GM04503 (cell line): Measurements from ENCODE around the gene PTPN3.
"Not testable (repeated sequence)": the region's sequence is repeated elsewhere in the genome, so short reads cannot be mapped to it uniquely, and the experiment has no call there.

Source experiments
- DNase-seq: peaks from one replicate; pipeline ENCODE4 v3.0.0-alpha.2; 2012; ENCODE audit warnings: low read depth

PTPN3 gene

DNA sequence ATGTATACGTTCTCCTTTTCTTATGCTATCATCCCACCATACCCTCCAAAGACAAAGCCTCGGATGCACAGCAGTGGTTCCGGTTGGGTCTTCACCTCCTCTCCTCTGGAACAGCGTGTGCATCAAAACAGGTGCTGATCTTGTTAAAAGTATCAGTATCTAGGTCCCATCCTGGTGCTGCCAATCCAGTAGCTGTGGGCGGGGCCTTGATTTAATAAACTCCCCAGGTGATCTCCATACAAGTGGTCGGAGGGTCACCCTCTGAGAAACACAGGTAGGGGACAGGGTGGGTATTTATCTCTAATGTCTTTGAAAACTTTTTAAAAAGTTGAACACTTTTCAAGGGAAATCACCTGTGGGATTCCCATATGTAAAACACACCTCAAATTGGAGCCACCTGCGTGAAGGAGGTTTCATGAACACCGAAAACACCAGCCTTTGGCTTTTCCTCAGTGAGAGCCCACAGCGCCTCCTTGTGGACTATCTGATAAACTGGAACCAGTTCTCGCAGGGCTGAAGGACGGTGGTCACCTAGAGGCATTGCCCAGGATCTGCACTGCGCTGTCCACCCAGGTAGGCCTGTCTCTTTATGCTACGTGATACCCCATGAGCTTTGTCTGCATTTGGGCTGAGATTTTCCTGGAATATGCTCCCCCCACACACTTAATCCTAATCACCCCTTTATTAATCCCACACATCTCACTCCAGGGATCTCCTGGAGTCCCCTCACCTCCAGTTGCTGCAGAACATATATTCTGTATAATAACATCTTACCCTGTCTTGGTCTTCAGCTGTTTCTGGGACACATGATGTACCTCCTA lies 96.7 kb downstream of the PTPN3 start:
- no peak for DNase-seq

DNA sequence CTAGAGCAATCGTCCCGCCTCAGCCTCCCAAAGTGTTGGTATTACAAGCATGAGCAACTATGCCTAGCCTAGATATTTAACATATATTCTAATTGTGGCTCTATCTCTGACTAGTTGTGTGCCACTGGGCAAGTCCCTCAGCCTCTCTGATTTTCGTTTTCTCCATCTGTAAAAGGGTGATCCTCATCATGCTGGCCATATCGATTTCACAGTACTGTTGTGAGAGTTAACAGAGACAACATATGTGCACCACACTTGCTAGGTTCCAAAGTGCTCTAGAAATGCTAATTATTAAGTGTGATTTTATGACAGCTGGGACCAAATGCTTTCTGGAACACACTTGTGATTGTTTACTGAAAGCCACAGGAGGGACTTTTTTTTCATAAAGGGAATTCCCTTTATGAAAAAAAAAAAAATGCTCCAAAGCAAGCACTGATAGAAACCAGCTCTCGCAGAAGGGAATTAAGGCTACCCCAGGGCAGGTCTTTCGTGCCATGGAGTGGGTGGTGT lies 98.8 kb downstream of the PTPN3 start:
- no peak for DNase-seq

DNA sequence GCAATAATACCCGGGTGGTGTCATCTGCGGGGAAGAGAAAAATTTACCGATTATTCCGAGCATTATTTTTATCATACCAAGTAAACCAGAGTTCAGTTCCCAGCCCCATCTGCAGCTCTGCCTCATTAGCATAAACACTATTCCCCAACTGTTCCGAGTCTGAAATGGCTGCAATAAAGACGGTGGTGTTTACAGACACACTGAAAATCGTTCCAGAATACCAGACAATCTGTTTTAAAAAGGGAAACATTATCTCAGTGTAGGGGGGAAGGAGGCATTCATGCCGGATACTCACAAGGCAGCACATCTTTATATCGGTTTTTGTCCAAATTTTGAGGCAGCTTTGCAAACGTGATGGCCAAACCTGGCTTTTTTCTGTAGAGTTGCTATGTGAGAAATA lies 106.9 kb downstream of the PTPN3 start:
- DNase-seq = no peak

GRCh38 chr9:109387856-109388255 lies 110.3 kb downstream of the PTPN3 start:
- no peak for DNase-seq

GRCh38 chr9:109387206-109387605 lies 110.9 kb downstream of the PTPN3 start:
- DNase-seq = no peak

DNA sequence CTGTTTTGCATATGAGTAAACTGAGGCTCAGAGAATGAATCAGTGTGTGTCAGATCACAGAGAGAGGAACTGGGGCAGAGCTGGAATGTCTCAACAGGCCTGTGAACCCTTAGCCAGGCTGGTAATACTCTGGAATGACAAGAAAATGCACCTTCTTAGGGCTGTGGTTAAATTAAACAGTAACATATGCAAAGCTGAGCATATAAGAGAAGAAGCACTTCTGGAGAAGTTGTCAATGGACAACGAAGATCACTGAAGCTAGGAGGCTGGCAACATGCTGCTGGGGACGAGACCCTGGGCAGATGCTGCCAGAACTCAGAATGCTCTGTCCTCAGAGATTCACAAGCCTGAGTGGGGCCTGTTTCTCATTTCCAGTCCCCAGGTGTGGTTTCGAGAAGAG lies 112.6 kb downstream of the PTPN3 start:
- DNase-seq = no peak

GRCh38 chr9:109383947-109384346 lies 114.2 kb downstream of the PTPN3 start:
- DNase-seq = no peak

DNA sequence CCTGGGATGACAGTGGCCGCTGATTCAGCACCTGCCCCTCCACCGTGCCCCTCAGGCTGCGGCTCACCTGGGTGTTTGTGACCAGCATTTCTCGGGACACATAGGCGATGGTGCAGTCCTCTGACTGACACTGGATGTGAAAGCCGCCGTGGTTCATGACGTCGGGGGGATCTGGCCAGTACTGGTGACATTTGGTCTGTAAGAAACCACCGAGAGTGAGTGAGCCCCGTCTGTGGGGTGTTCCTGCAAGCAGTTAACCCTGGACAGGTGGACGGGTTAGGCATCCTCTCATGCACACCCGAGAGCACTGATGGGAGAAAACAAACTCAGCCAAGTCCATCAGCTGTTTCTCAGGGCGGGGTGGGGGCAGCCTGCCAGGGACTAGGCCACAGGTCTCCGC lies 114.8 kb downstream of the PTPN3 start:
- DNase-seq = no peak

DNA sequence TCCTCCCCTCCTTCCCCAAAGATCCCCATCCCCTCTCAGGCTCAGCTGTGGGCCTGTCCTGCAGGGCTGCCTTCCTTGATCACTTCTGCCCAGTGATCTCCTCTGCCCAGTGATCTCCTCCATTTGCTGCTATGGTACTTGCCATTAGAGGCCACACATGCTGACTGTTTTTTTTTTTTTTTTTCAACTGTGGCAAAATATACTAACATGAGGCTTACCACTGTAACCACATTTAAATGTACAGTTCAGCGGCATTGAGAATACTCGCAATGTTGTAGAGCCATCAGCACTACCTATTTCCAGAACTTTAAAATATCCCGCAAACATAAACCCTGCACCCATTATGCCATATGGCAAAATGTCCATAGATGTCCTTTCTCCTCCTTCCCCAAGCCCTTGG lies 115.5 kb downstream of the PTPN3 start:
- DNase-seq = no peak

DNA sequence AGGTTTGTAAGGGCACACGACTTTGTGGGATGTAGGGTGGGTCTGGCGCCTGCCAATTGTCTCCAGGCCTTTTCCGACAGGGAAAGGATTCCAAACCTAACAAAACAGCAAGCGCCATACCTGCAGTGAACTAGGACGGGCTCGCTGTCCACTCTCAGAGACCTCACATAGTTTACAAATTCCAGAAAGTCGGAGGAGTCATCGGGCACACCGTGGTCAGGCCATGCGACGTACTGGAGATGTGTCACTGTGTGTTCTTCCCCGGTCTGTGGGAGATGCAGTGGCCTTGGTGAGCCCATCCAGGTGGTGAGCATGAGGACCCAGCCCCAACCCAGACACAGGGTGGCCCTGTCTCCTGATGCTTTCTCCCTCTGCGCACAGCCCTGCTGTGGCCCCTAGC lies 115.9 kb downstream of the PTPN3 start:
- DNase-seq = no peak

- DNase-seq = no peak
Observed at GRCh38 chr9:109381011-109381729, 116.9 kb downstream of the PTPN3 start.

GRCh38 chr9:109379513-109379912 lies 118.6 kb downstream of the PTPN3 start:
- no peak for DNase-seq

DNA sequence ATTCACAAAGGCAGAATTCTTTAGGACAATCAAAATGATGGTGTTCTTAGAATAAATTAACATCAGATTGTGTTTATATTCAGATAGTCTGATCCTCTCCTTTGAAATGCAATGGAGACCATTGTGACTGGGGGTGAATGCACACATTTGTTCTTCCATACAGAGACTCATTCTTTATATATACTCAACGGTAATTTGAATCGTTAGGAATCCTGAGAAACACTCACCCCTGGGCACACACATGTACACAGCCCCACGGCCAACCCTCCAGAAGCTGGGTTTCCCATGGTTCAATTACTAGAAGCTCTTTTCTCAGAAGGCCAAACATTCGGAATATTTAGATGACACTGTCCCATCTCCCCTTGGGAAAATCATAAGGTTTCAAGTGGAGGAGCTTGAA lies 119.8 kb downstream of the PTPN3 start:
- no peak for DNase-seq

DNA sequence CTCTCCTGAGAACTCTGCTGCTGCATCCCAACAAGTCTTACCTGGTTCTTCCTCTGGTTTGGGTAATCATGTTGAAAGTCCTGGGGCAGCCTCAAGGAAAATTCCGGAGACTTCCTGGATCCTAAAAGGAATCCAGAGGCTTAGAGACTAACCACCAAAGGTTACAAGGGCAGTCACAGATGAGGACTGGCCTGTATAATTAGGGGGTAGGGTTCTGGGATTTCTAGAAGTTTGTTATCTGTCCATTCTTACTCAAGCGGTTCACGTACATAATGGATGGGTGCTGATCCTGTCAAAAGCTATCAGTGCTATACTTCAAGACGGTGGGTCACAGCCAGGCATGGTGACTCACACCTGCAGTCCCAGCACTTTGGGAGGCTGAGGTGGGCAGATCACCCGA lies 125.9 kb downstream of the PTPN3 start:
- no peak for DNase-seq

- no peak for DNase-seq
Observed at GRCh38 chr9:109371374-109371773, 126.7 kb downstream of the PTPN3 start.

DNA sequence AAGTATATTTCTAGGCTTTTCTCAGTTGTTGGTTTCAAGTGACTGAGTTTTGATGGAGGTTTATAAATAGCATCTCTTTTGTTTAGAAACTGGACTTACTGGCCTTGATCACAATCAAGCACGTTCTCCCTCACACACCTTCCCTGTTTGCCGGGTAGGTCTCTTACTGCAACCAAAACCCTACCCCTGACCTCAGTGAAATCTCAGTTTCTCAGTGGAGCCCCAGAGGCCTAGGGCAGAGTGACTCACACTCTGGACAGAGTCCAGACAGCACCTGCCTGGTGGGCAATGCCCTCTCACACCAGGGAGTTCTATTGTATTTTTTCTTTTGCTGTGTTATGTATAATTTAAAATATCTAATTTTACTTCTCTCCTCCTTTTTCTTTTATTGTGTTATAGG lies 128.8 kb downstream of the PTPN3 start:
- no peak for DNase-seq

GRCh38 chr9:109360771-109361170 lies 137.3 kb downstream of the PTPN3 start:
- DNase-seq = no peak

- DNase-seq = not testable (repeated sequence)
Observed at GRCh38 chr9:109358968-109359603, 139.0 kb downstream of the PTPN3 start.

GRCh38 chr9:109355564-109356297 lies 142.4 kb downstream of the PTPN3 start:
- DNase-seq = no peak

DNA sequence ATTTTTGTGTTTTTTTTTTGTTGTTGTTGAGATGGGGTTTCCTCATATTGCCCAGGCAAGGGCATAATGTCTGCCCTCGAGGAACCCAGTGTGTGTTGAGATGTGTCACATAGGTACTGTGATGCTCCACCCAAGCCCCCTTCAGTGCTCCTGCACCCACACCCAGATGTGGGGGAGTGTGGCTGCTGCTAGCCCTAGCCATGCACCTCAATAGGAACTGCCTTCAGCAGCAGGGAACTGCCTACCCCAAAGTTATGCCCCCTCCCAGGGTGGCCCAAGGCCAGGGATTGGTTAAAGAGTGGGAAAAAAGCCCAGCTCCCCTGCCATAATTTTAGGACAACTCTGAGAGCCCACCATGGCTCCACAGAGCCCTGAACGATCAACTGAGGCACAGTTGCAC lies 143.9 kb downstream of the PTPN3 start:
- no peak for DNase-seq

- no peak for DNase-seq
Observed at GRCh38 chr9:109351032-109351431, 147.1 kb downstream of the PTPN3 start.

- DNase-seq = peak; percentile 95
Observed at GRCh38 chr9:109349421-109349846, 148.7 kb downstream of the PTPN3 start.
